PC-3 (cell line): ENCODE data around the gene RPE65.

Experiments used
- EZH2phosphoT487 ChIP-seq: fragments of 300-600 bp; sonication (generic); IDR thresholded peaks from 2 replicates; pipeline ENCODE4 v1.6.1; 2018; ENCODE audit warnings: mild to moderate bottlenecking, antibody characterized with exemption, low read length, borderline replicate concordance
- TF ChIP-seq, protein P1 (sequence below): fragments of 300-600 bp; sonication (generic); conservative IDR thresholded peaks from 2 replicates; pipeline ENCODE4 v1.5.1; 2017; ENCODE audit warnings: antibody characterized with exemption, low read depth, mild to moderate bottlenecking, low read length

- TF ChIP-seq, protein P1, sequence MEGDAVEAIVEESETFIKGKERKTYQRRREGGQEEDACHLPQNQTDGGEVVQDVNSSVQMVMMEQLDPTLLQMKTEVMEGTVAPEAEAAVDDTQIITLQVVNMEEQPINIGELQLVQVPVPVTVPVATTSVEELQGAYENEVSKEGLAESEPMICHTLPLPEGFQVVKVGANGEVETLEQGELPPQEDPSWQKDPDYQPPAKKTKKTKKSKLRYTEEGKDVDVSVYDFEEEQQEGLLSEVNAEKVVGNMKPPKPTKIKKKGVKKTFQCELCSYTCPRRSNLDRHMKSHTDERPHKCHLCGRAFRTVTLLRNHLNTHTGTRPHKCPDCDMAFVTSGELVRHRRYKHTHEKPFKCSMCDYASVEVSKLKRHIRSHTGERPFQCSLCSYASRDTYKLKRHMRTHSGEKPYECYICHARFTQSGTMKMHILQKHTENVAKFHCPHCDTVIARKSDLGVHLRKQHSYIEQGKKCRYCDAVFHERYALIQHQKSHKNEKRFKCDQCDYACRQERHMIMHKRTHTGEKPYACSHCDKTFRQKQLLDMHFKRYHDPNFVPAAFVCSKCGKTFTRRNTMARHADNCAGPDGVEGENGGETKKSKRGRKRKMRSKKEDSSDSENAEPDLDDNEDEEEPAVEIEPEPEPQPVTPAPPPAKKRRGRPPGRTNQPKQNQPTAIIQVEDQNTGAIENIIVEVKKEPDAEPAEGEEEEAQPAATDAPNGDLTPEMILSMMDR = no peak
- TF ChIP-seq EZH2phosphoT487 = no peak
These were observed 15.1 kb upstream of the RPE65 start for GRCh38 chr1:68464891-68465290.
